NCI-H1436 treated with DMSO at 0.1 percent for 48 hours (cell line): ENCODE results near the gene F11.
"Not testable (repeated sequence)": the region's sequence is repeated elsewhere in the genome, so short reads cannot be mapped to it uniquely, and the experiment has no call there.

Source experiments
- DNase-seq: peaks from one replicate; lab custom pipeline; 2025; lab: John Stamatoyannopoulos, UW

Gene F11

DNA sequence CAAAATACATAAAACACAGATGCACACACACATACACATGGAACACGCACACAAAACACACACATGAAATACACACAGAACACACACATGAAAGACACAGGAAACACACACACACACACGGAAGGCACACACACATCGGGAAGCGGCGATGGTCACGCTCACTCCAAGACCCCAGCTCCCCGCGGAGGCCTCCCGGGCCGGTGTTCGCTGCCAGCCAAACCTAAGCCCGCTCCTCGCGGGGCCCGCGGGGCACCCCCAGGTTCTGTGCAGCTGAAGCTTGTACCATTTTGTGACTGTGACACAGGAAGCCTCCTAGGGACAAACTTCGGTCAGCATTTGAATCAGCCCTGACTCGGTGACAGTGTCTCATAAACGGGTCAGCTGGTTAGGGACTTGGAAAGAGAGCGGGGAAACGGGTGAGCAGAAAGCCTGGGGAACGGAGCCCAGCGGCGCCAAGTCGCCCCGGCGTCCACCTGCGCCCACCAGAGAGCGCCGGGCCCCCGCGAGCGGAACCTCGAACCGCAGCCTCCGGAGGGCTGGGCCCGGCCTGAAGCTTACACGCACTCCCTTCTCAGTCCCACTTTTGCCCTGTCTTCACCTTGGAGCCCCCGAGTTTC, 32.1 kb downstream of the F11 start:
- DNase-seq = no peak

DNA sequence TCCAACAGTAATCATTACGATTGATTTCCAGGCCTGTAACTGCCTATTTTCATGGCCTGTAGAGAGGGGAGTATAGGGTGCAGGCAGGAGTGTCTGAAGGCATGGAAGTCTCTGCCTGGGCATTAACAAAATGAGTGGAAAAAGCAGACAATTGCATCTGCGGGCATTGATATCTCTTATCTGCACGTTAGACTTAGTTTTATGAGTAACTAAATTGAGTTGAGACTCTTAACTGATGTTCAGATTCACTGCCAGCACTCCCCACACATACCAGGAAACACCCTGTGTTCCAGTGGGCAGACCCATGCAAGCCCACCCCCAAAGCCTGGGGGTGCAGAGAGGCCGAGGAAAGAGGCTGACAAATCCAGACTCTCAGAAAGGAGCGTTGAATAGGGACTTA, 33.3 kb downstream of the F11 start:
- no peak for DNase-seq

DNA sequence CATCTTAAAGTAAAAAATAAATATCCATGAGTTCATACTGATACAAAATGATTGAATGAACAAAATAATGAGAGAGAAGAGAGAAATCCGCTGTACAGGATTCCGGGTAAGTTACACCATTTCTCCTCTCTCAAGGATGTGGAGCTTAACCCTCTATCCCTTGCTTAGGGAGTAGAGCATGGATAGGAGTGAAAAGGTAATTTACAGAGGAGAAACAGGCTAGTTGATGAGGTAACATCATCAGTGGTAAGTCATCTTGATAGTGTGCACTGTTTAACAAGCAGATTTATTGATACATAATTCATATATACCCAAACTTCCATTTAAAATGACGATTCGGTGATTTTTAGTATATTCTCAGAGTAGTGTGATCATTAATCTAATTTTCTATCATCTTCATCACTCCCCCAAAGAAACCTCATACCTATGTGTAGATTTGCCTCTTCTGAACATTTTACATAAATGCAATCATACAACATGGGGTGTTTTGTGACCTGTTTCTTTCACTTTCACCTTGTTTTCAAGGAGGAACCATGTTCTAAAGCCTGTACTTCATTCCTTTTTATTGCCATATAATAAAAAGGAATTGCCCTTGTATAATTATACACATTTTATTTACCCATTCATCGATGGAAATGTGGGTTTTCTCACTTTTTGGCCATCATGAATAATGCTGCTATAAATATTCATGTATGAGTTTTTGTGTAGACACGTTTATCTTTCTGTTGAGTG, 34.8 kb downstream of the F11 start:
- DNase-seq = no peak

DNA sequence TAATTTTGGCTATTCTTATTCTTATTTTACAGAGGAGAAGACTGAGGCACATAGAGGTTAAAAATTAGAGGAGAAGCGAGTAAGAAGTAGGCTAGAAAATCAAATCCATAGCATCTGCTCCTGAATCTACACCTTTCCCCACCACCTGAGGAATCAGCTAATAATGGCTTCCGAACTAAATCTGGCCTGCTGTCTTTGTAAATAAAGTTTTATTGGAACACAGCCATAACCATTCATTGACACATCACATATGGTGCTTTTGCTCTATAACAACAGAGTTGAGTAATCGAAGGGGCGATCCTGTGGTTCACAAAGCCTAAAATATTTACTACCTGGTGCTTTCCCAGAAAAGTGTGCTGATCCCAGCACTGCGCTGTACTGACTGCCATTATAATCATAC, 38.2 kb downstream of the F11 start:
- no peak for DNase-seq

DNA sequence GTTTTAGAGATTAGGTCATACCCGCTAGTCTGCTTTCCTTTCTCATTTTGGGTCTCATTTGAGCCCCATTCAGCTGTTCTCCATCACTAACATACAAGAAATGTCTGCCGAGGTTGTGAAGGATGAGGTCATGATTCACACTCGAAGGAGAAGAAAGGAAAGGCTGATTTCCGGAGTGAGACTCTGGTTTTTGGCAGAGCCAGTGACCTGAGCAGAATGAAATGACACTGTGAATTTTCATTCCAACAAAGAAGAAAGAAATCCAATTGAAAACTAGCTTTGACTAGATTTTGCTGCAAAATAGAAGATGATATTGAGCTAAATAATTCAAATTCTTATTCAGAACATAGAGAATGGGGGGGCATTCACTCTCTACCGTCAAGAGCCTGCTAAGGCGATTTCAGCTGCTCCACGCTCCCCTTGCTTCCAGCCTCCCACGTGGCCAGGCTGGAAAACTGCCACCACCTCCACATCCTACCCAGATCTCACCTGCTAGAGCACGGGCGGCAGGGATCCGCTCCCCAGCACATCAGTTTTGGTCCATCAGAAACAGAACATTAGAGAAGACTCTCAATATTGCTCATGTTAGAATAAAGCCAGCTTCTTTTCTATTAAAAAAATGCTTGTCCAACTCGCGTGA, 39.0 kb downstream of the F11 start:
- no peak for DNase-seq

DNA sequence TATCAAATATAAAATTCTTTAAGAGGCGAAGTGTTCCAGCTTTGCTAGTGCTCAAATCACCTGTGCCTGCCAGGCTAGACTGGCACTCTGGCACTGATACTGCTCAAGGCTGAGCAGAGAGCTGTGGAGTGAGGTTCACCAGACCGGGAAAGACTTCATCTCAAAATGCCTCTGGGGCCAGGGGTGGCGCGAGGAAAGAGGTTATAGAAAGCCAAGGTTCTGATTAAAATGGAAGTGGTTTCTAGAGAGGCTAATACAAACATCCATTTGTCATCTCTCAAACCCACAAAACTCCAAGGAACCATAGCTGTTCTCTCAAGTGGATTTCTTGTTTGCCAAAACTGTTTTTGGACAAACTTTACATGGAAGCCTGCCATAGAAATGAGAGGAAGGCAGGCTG, 41.5 kb downstream of the F11 start:
- DNase-seq = no peak

DNA sequence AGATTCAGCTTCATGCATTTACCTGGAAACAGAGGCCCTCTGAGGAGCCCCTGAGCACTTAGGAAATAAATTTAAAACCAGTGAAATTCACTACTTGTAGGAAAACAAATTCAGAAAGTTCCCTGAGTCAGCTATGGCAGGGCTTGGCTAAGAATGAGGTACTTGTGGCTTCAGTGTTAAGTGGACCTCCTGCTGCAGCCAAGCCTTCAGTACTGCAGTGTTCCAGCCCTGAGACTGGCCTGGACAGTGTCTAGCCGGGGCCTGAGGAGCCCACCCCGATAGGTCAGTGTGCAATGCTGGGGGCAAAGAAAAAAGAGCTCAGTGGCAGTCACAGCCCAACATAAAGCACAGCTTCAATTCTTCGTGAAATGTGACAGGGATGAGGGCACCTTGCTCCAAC, 41.9 kb downstream of the F11 start:
- DNase-seq = no peak

DNA sequence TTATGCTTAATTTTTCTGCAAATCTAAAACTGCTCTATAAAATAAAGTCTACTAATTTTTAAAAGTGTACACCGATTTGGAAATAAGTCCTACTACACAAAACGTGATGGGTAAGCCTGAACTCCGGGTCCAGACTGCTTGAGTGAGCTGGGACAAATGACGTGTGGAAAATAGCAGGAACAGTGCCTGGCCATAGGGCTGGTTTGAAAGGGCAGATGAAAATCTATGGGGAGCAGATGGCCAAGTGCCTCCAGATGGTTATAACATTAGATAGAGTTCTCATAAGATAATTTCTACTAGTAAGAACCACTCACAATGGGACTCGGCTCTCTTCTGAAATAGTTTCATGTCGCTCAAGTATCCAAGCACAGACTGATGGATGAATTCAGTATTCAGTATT, 52.5 kb downstream of the F11 start:
- no peak for DNase-seq

DNA sequence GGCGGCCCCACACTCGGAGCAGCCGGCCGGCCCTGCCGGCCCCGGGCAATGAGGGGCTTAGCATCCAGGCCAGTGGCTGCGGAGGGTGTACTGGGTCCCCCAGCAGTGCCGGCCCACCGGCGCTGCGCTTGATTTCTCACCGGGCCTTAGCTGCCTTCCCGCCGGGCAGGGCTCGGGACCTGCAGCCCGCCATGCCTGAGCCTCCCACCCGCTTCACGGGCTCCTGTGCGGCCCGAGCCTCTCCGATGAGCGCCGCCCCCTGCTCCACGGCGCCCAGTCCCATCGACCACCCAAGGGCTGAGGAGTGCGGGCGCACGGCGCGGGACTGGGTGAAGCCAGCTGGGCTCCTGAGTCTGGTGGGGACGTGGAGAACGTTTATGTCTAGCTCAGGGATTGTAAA, 58.7 kb downstream of the F11 start:
- not testable (repeated sequence) for DNase-seq

DNA sequence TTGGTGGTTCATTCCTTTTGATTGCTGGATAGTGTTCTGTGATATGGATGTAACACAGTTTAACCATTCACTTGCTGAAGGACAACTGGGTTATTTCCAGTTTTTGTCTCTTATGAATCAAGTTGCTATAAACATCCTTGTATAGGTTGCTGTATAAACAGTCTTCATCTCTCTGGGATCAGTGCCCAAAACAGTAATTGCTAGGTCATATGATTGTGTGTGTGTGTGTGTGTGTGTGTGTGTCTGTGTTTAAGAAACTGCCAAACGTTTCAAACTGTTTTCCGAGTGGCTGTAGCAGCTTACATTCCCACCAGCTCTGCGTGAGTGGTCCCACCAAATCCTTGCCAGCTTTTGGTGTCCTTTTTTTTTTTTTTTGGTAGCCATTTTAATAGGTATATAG, 60.4 kb downstream of the F11 start:
- DNase-seq = no peak

DNA sequence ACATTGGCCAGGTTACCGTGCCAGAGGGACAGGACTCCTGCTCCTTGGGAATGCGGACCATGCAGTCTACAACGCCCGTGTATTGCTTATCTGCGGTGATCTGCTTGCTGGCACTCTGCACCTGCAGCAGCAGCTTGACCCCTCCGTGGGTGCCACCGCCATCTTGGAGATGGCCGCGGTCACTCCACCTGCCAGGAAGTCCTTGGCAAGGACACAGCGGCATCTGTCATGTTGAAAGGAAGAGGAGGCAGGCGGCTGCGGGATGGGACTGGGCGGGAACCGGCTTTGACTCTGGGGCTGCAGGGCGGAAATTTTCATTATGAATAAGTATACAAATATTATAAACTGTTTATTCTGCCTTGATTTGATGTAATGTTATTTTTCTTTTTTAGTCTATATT, 63.4 kb downstream of the F11 start:
- DNase-seq = no peak

DNA sequence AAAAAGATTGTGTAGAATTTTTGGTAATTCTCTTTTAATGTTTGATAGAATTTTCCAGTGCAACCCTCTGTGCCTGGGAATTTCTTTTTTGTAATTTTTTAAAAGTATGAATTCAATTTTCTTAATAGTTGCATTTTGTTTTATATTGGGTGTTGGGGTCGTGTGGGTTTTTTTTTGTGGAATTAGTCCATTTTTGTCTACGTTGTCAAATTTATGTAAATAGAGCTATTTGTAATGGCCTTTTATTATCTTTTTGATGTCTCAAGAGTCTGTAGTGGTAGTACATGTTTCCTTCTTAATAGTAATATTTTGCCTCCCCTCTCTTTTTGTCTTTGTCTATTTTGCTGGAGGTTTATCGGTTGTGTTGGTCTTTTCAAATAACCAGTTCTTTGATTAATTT, 64.4 kb downstream of the F11 start:
- DNase-seq = no peak

DNA sequence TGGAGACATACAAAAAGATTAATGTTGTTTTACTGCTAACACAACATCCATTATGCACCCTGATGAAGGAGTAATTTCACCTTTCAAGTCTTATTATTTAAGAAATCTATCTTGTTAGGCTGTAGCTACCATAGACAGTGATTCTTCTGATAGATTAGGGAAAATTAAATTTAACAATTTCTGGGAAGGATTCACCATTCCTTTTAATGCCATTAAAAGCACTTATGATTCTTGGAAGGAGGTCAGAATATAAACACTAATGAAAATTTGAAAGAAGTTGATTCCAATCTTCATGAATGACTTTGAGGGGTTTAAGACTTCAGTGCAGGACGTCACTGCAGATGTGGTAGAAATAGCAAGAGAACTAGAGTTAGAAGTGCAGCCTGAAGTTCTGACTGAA, 69.8 kb downstream of the F11 start:
- no peak for DNase-seq
